Neural progenitor cell (in vitro differentiated cells): Measurements from ENCODE around the gene EXOC6B.

Experiments used
- EZH2phosphoT487 ChIP-seq: fragments of 200-600 bp; sonication (generic); IDR thresholded peaks from 2 replicates; pipeline ENCODE4 v1.6.1; 2017; ENCODE audit warnings: antibody characterized with exemption
- TF ChIP-seq, protein P1 (sequence below): fragments of 200-600 bp; sonication (generic); IDR thresholded peaks from 2 replicates; pipeline ENCODE4 v1.5.1; 2017; ENCODE audit warnings: antibody characterized with exemption, mild to moderate bottlenecking

DNA sequence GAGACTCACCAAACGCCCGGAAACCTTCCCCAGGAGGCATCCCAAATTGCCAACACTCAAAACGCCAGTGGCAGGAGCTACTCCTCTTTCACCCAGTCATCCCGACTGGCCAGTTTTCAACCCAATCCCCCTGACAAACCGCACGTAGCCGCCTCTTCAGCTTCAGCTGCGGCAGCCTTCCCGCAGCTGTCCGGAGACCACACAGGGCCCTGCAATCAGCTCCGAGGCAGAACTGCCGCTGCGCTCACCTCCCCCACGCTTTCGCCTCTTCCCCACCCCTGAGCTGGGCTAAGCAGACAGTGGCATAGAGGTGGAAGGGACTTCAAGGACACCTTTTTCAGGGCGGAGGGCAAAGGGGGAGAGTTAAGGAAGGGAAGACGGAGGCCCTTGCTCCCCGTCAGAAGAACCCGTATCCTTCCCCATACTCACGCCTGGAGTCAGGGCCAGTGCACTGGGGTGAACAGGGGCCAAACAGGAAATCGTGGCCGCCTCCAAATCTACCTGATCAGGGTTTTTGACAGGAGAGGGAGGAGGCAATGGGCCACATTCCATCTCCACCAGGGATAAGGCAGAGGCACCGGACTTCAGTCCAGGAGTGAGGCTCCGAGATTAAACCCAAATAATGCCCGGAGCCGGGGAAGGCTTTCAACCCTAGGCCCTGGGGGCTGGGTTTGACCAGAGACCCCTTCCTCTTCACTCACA is 695.0 kb downstream of the EXOC6B start:
- TF ChIP-seq, protein P1, sequence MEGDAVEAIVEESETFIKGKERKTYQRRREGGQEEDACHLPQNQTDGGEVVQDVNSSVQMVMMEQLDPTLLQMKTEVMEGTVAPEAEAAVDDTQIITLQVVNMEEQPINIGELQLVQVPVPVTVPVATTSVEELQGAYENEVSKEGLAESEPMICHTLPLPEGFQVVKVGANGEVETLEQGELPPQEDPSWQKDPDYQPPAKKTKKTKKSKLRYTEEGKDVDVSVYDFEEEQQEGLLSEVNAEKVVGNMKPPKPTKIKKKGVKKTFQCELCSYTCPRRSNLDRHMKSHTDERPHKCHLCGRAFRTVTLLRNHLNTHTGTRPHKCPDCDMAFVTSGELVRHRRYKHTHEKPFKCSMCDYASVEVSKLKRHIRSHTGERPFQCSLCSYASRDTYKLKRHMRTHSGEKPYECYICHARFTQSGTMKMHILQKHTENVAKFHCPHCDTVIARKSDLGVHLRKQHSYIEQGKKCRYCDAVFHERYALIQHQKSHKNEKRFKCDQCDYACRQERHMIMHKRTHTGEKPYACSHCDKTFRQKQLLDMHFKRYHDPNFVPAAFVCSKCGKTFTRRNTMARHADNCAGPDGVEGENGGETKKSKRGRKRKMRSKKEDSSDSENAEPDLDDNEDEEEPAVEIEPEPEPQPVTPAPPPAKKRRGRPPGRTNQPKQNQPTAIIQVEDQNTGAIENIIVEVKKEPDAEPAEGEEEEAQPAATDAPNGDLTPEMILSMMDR: no peak
- TF ChIP-seq EZH2phosphoT487: no peak
